ENCODE data around the gene QSOX1. TPM values are rescaled to one million over a fixed set of nuclear protein-coding genes. Genes with fewer than 3 reads are reported as not detected.

The QSOX1 gene
- total RNA-seq, 1 experiment from 2014 or later, result 12.1 TPM

DNA sequence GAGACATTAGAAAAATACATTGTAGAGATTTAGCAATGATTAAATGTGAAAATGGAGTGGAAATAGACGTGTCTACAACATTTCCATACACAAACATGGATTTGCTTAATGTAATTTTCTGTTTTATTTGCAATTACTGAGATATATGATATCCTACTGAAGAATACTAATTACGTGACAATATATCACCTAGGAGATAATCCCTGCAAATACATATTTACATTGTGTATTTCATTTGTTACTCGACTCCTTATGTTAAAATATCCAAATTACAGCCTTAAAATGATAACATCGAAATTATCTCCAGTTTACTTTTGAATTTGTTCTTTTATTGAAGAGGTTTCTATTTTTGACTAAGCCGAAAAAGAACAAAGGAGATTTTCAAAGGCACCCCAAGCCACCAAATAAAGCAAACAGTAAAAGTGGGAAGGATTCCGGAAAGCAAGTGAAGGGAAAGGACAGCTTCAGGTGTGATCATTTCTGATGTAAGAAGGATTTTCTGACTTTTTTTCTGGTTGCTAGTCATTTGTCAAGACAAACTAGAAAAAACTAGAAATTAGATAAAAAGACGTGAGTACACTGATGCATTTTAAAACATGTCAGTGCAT is 83.3 kb downstream of the QSOX1 start:
- DNase-seq, result no peak
- no peaks in the 10 kb centered on the region for H3K36me3 Mint-ChIP-seq (ENCODE audit: insufficient read depth, unreplicated experiment)
- no peak overlapping the region for H3K4me3 Mint-ChIP-seq (ENCODE audit: unreplicated experiment)
- POLR2A ChIA-PET, result no interaction called here
- no peak for TF ChIP-seq CTCF (IDR thresholded peaks at IDR 0.05; ENCODE audit: insufficient read depth in 1 of 2, low read depth in 1 of 2, low read length in 1 of 2, severe bottlenecking in 1 of 2, unreplicated experiment in 1 of 2)
- H3K4me1 Mint-ChIP-seq (ENCODE audit: low read depth, unreplicated experiment), result peaks cover 7% of the 10 kb centered on the region
- H3K9me3 ChIP-seq, result no peaks in the 10 kb centered on the region
- intact Hi-C loops (cut with micrococcal nuclease; ENCODE audit: unreplicated experiment), result no loop called here
- H3K4me3 ChIP-seq (ENCODE audit: low read depth, low read length), result no peak overlapping the region
- H3K27ac Mint-ChIP-seq (ENCODE audit: unreplicated experiment), result no peak overlapping the region
- no peaks in the 10 kb centered on the region for H3K4me1 ChIP-seq
- H3K36me3 ChIP-seq (ENCODE audit: control insufficient read depth, insufficient read depth, low read length), result no peaks in the 10 kb centered on the region
- no TSS peak for BruUV-seq (replicated peaks)
- CTCF ChIA-PET, result no interaction called here
- no peaks in the 10 kb centered on the region for H3K9me3 Mint-ChIP-seq (ENCODE audit: unreplicated experiment)
- peaks cover 45% of the 10 kb centered on the region for H3K27me3 Mint-ChIP-seq (ENCODE audit: insufficient read depth, unreplicated experiment)
- peaks cover 15% of the 10 kb centered on the region for H3K27me3 ChIP-seq (replicated peaks; ENCODE audit: control insufficient read depth, insufficient read depth, low read length)

GRCh38 chr1:180238675-180239074 is 84.0 kb downstream of the QSOX1 start:
- Mint-ChIP-seq H3K4me1 (ENCODE audit: low read depth, unreplicated experiment) (peaks cover 7% of the 10 kb centered on the region), H3K27me3 (ENCODE audit: insufficient read depth, unreplicated experiment) (peaks cover 42% of the 10 kb centered on the region), H3K4me3 (ENCODE audit: unreplicated experiment) (no peak overlapping the region), H3K36me3 (ENCODE audit: insufficient read depth, unreplicated experiment) (no peaks in the 10 kb centered on the region), H3K27ac (ENCODE audit: unreplicated experiment) (no peak overlapping the region), H3K9me3 (ENCODE audit: unreplicated experiment) (no peaks in the 10 kb centered on the region)
- H3K4me3 ChIP-seq (ENCODE audit: low read depth, low read length), result no peak overlapping the region
- H3K36me3 ChIP-seq (ENCODE audit: control insufficient read depth, insufficient read depth, low read length), result no peaks in the 10 kb centered on the region
- ChIA-PET POLR2A (no interaction called here), CTCF (interaction anchor here (0.6 kb wide), 1 partner anchor 240 kb away, joined by 3 read pairs; no protein-coding TSS in a partner anchor)
- DNase-seq, result no peak
- H3K27me3 ChIP-seq (replicated peaks; ENCODE audit: control insufficient read depth, insufficient read depth, low read length), result peaks cover 14% of the 10 kb centered on the region
- BruUV-seq (replicated peaks), result no TSS peak
- no peak for TF ChIP-seq CTCF (IDR thresholded peaks at IDR 0.05; ENCODE audit: insufficient read depth in 1 of 2, low read depth in 1 of 2, low read length in 1 of 2, severe bottlenecking in 1 of 2, unreplicated experiment in 1 of 2)
- H3K4me1 ChIP-seq, result no peaks in the 10 kb centered on the region
- no peaks in the 10 kb centered on the region for H3K9me3 ChIP-seq
- intact Hi-C loops (cut with micrococcal nuclease; ENCODE audit: unreplicated experiment), result no loop called here

DNA sequence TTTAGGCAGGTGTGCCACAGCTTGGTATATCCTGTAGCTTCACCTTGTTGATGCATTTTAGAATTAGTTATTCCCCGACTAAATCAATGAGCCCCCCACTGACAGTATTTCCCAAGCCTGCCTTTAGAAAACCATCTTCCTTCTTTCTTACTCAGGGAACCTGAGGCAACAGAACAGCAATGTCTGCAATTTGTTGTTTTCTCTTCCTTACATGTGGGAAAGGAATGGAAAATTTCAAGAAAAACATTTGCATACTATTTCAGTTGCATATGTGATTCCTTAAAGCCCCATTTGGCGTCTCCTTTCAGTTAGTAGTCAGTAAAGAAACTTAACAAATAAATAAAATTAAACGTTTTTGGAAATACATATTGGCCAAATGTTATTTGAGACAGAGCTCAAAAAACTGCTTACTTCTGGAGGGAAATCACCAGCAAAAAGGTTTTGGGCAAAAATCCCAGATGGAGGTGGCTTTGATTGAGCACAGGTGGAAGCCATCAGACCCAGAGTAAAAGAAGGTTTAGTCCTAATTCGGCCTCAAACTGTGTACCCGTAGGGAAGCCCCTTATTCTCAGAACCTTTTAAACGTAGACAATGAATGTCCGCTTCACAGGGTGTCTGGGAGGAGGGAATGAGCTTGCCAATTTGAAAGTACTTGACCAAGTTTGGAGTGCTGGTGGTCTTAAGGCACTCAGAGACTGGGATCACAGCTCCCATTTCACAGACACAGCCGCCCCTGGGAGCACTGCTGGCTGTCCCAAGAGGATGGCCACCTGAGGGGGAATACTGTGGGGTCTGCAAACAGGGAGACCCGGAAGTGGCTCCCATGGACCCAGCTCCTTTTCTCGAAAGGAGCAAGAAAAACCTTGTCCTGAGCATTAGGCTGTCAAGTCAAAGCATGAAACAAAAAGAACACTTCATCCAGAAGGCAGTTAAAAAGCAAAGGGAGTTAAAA is 84.8 kb downstream of the QSOX1 start:
- no peak overlapping the region for H3K4me3 Mint-ChIP-seq (ENCODE audit: unreplicated experiment)
- Histone ChIP-seq H3K27me3 (replicated peaks; ENCODE audit: control insufficient read depth, insufficient read depth, low read length) (peaks cover 10% of the 10 kb centered on the region), H3K4me3 (ENCODE audit: low read depth, low read length) (no peak overlapping the region), H3K9me3 (no peaks in the 10 kb centered on the region), H3K36me3 (ENCODE audit: control insufficient read depth, insufficient read depth, low read length) (no peaks in the 10 kb centered on the region), H3K4me1 (no peaks in the 10 kb centered on the region)
- peaks cover 42% of the 10 kb centered on the region for H3K27me3 Mint-ChIP-seq (ENCODE audit: insufficient read depth, unreplicated experiment)
- no peak for TF ChIP-seq CTCF (IDR thresholded peaks at IDR 0.05; ENCODE audit: insufficient read depth in 1 of 2, low read depth in 1 of 2, low read length in 1 of 2, severe bottlenecking in 1 of 2, unreplicated experiment in 1 of 2)
- H3K36me3 Mint-ChIP-seq (ENCODE audit: insufficient read depth, unreplicated experiment), result no peaks in the 10 kb centered on the region
- intact Hi-C loops (cut with micrococcal nuclease; ENCODE audit: unreplicated experiment), result no loop called here
- ChIA-PET POLR2A (no interaction called here), CTCF (interaction anchor here (0.6 to 1.0 kb wide), 2 partner anchors 51 to 239 kb away, joined by 3 read pairs; no protein-coding TSS in a partner anchor)
- no peak for DNase-seq
- no peak overlapping the region for H3K27ac Mint-ChIP-seq (ENCODE audit: unreplicated experiment)
- H3K9me3 Mint-ChIP-seq (ENCODE audit: unreplicated experiment), result no peaks in the 10 kb centered on the region
- BruUV-seq (replicated peaks), result no TSS peak
- peaks cover 7% of the 10 kb centered on the region for H3K4me1 Mint-ChIP-seq (ENCODE audit: low read depth, unreplicated experiment)
